Measurements from ENCODE around the gene OR5AU1. TPM values are rescaled to one million over a fixed set of nuclear protein-coding genes. Genes with fewer than 3 reads are reported as not detected.

Gene OR5AU1
- total and polyA plus RNA-seq, 2 of the 4 experiments (the other 2 are of a cell fraction): not detected

DNA sequence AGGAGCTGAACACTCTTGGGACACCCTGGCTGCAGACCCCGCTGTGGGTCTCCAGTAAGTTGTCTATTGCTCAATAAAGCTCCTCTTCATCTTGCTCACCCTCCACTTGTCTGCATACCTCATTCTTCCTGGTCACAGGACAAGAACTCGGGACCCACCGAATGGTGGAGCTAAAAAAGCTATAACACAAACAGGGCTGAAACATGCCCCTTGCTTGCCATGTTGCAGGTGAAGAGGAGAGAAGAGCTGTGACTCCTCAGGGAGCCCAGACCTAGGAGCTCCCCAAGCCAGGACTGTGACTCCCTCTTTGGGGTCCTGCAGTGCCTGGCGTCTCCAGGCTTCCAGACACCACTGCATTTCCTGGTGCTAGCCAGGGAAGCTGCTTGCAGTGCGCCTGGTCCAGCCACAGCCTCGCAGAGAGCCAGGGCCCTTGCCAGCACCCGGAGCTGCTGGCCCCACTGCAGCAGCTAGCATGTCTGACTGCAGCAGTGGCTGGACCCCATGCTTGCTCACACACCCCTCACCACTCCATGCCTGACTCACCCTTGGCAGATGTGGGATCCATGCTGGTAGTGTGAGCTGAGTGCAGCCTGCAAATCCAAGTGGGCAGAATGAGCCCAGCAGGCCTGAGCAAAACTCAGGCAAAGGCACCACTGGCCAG, 37.1 kb upstream of the OR5AU1 start:
- Histone ChIP-seq H2BK15ac (ENCODE audit: low read depth, low read length) (no peak overlapping the region), H4K91ac (ENCODE audit: insufficient read depth, low read depth, low read length) (no peak overlapping the region), H3K27me3 (ENCODE audit: control insufficient read depth, insufficient read depth, low read length) (no peaks in the 10 kb centered on the region; the same call in 1 of the 2 replicates), H3K4ac (ENCODE audit: low read depth, low read length) (no peak overlapping the region), H2BK20ac (ENCODE audit: low read depth, low read length) (no peak overlapping the region), H3K4me2 (ENCODE audit: low read depth, low read length) (no peak overlapping the region), H2BK5ac (ENCODE audit: low read depth, low read length, poor library complexity, severe bottlenecking) (no peak overlapping the region), H3K23ac (ENCODE audit: low read depth, low read length) (no peak overlapping the region), H2AK5ac (ENCODE audit: low read depth, low read length) (no peak overlapping the region), H2BK120ac (ENCODE audit: low read depth, low read length) (no peak overlapping the region), H3K18ac (ENCODE audit: low read depth, low read length) (no peak overlapping the region), H3K9me3 (ENCODE audit: control insufficient read depth, insufficient read depth, low read length) (peaks cover 3% of the 10 kb centered on the region; the same call in 1 of the 2 replicates), H4K5ac (ENCODE audit: low read depth, low read length) (no peak overlapping the region), H3K9me1 (ENCODE audit: insufficient read depth, low read length) (no peaks in the 10 kb centered on the region), H4K8ac (ENCODE audit: low read depth in 2 of 2, low read length in 2 of 2) (no peak overlapping the region), H3K36me3 (ENCODE audit: control insufficient read depth, insufficient read depth, low read length) (no peaks in the 10 kb centered on the region), H3K4me3 (ENCODE audit: insufficient read depth, low read depth, low read length) (no peak overlapping the region), H3K79me1 (ENCODE audit: low read depth in 1 of 2, low read length in 2 of 2) (no peaks in the 10 kb centered on the region), H3K9ac (ENCODE audit: low read depth, low read length) (no peak overlapping the region), H3K27ac (ENCODE audit: insufficient read depth, low read length) (no peak overlapping the region), H3K56ac (ENCODE audit: extremely low read depth, insufficient read depth, low read length) (no peak overlapping the region), H4K20me1 (ENCODE audit: insufficient read depth, low read length) (no peaks in the 10 kb centered on the region), H3K14ac (replicated peaks; ENCODE audit: low read depth, low read length) (no peak overlapping the region), H3K4me1 (ENCODE audit: control insufficient read depth, insufficient read depth, low read length) (no peaks in the 10 kb centered on the region), H2AFZ (replicated peaks; ENCODE audit: low read length, poor library complexity) (no peak overlapping the region), H2AK9ac (replicated peaks; ENCODE audit: low read depth, low read length, poor library complexity) (no peak overlapping the region)
- no TSS peak for BruUV-seq (replicated peaks)
- ATAC-seq (ENCODE audit: low read depth) (0 out of 2 replicates have a peak, but pooled peaks have one; percentile 3), DNase-seq (peak; percentile 40)
- TF ChIP-seq, protein P1, sequence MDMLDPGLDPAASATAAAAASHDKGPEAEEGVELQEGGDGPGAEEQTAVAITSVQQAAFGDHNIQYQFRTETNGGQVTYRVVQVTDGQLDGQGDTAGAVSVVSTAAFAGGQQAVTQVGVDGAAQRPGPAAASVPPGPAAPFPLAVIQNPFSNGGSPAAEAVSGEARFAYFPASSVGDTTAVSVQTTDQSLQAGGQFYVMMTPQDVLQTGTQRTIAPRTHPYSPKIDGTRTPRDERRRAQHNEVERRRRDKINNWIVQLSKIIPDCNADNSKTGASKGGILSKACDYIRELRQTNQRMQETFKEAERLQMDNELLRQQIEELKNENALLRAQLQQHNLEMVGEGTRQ (IDR thresholded peaks at IDR 0.05; ENCODE audit: low read depth, low read length): no peak
- TF ChIP-seq BHLHE40 (IDR thresholded peaks at IDR 0.05; ENCODE audit: low read depth, low read length) (no peak), RAD21 (IDR thresholded peaks at IDR 0.05; ENCODE audit: low read length) (no peak), NFE2L2 (IDR thresholded peaks at IDR 0.05; ENCODE audit: low read depth, low read length) (no peak), RCOR1 (IDR thresholded peaks at IDR 0.05; ENCODE audit: insufficient replicate concordance, low read length) (no peak), SMC3 (IDR thresholded peaks at IDR 0.05; ENCODE audit: low read depth, low read length) (no peak)
- TF ChIP-seq, protein P2, sequence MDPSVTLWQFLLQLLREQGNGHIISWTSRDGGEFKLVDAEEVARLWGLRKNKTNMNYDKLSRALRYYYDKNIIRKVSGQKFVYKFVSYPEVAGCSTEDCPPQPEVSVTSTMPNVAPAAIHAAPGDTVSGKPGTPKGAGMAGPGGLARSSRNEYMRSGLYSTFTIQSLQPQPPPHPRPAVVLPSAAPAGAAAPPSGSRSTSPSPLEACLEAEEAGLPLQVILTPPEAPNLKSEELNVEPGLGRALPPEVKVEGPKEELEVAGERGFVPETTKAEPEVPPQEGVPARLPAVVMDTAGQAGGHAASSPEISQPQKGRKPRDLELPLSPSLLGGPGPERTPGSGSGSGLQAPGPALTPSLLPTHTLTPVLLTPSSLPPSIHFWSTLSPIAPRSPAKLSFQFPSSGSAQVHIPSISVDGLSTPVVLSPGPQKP (IDR thresholded peaks at IDR 0.05; ENCODE audit: borderline replicate concordance, low read depth, low read length): no peak
- 44% methylated on average over 2 of the region's 7 CpGs; no CpG with 5 or more reads in 1 of the 2 experiments for WGBS, 2 experiments (ENCODE audit: extremely low coverage in 2 of 2, insufficient read length in 1 of 2)
- in situ Hi-C loops (cut with MboI; ENCODE audit: low sequenced_read_pairs): no loop called here
- POLR2A ChIA-PET (ENCODE audit: unreplicated experiment): no interaction called here
- intact Hi-C loops (cut with micrococcal nuclease): no loop called here
- CTCF ChIA-PET: no interaction called here
- dilution Hi-C loops (cut with HindIII; ENCODE audit: low sequenced_read_pairs, unreplicated experiment): no loop called here
